Stimulated activated naive B cell treated with anti-CD40 and anti-IgM and Interleukin-4, amounts not matched to agents 10 μg/mL and 1 μg/mL and 100 μg/mL, for 72 hours (primary cell): Measurements from ENCODE around the gene ETNK2.

Experiments used
- ATAC-seq, 2 donors: fragments of 150-1000 bp; cut with Tn5 transposase; replicated peaks; 2 replicates each; pipeline ENCODE4 v1.10.0; 2021; ENCODE audit warnings: moderate library complexity in 1 of 2
- DNase-seq: peaks from one replicate; pipeline ENCODE4 v3.0.0; 2021
- H3K27ac Mint-ChIP-seq: one replicate; pipeline ENCODE4 v1.8.0; 2022; ENCODE audit warnings: mild to moderate bottlenecking, mixed read lengths
- H3K27me3 Mint-ChIP-seq, 2 donors: one replicate each; pipeline ENCODE4 v1.8.0; 2022; ENCODE audit warnings: mixed read lengths in 2 of 2
- H3K36me3 Mint-ChIP-seq, 2 donors: one replicate each; pipeline ENCODE4 v1.8.0; 2022; ENCODE audit warnings: mixed read lengths in 2 of 2, mild to moderate bottlenecking in 1 of 2
- H3K4me1 Mint-ChIP-seq, 2 donors: one replicate each; pipeline ENCODE4 v1.8.0; 2022; ENCODE audit warnings: mixed read lengths in 2 of 2, mild to moderate bottlenecking in 1 of 2
- H3K4me3 Mint-ChIP-seq, 2 donors: one replicate each; pipeline ENCODE4 v1.8.0; 2022; ENCODE audit warnings: mild to moderate bottlenecking in 2 of 2, mixed read lengths in 2 of 2, moderate library complexity in 1 of 2
- H3K9me3 Mint-ChIP-seq, 2 donors: one replicate each; pipeline ENCODE4 v1.8.0; 2022; ENCODE audit warnings: mixed read lengths in 2 of 2, mild to moderate bottlenecking in 1 of 2

Gene ETNK2, protein sequence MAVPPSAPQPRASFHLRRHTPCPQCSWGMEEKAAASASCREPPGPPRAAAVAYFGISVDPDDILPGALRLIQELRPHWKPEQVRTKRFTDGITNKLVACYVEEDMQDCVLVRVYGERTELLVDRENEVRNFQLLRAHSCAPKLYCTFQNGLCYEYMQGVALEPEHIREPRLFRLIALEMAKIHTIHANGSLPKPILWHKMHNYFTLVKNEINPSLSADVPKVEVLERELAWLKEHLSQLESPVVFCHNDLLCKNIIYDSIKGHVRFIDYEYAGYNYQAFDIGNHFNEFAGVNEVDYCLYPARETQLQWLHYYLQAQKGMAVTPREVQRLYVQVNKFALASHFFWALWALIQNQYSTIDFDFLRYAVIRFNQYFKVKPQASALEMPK

DNA sequence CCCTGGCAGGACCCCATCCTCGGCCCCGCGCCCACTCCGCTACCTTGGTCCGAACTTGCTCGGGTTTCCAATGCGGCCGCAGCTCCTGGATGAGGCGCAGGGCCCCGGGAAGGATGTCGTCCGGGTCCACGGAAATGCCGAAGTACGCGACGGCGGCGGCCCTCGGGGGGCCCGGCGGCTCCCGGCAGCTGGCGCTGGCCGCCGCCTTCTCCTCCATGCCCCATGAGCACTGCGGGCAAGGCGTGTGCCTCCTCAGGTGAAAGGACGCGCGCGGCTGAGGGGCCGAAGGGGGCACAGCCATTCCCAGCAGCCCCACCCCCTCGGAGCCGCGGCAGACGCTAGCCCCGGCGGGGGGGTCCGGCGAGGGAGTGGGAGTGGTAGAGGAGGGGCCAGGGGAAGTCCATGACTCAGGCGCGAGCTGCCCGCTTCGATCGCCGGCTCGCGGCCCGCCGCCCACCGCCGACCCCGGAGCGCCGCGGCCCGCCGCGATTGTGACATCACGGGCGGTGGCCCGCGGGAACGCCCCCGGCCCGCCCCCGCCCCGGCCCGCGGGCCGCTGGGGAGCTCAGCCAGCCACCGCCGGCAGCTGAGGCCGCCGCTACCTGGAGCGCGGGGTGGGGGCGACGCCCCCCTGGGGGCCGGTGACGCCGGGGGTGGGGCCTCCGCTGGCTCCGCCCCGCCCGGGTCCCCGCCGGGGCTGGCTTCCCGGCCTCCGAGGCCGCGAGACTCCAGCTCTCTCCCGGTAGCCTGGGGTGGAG, at the start of gene ETNK2:
TSS of gene ETNK2 (minus strand) at position 493 of the 758 bp plus-strand sequence. CDS start at position 301, 192 bp downstream.
- no peaks in the 10 kb centered on the region for H3K9me3 Mint-ChIP-seq
- no peaks in the 10 kb centered on the region for H3K36me3 Mint-ChIP-seq
- peaks cover 44 to 55% of the 10 kb centered on the region in 2 donors for H3K27me3 Mint-ChIP-seq
- H3K4me3 Mint-ChIP-seq, result peak within 1 kb of the TSS; percentile 77 to 78
- DNase-seq (peak; percentile 23), ATAC-seq (peak; percentile 44 to 46)
- H3K4me1 Mint-ChIP-seq, result peaks cover 9 to 25% of the 10 kb centered on the region in 2 donors
- peak within 1 kb of the TSS; percentile 59 for H3K27ac Mint-ChIP-seq

DNA sequence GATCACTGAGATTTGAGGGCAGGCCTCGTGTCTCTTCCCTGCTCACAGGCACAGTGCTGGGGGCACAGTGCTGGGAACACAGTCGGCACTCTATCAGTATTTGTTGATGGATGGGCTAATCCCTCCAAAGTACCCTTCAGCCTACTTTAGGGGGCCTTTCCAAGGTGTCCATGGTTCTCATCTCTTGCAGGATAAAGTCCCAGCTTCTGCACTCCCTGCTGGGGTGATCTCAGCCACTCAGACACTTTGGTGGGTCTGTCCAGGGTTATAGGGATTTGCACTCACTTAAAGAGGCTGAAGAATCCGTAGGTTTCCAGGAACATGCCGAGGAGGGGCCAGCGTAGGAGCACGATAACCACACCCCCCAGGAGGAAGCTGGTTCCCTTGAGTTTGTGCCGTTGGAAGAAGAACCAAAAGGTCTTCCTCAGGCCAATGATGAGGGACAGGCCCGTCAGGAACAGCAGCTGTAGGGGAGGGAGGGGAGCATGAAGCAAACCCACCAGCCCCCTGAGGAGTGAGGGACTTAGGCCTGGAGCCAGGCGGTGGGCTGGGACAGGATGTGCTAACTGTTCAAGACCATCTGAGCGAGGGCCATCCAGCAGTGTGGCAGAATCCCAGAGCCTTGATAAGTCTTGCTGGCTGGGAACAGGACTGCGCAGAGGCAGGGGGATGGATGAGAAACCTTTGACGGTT, 49.6 kb upstream of the ETNK2 start:
- Mint-ChIP-seq H3K9me3 (no peaks in the 10 kb centered on the region), H3K27ac (no peak overlapping the region), H3K4me1 (no peaks in the 10 kb centered on the region), H3K36me3 (no peaks in the 10 kb centered on the region), H3K27me3 (peaks cover 35 to 42% of the 10 kb centered on the region in 2 donors), H3K4me3 (no peak overlapping the region)
- ATAC-seq (no peak), DNase-seq (no peak)

DNA sequence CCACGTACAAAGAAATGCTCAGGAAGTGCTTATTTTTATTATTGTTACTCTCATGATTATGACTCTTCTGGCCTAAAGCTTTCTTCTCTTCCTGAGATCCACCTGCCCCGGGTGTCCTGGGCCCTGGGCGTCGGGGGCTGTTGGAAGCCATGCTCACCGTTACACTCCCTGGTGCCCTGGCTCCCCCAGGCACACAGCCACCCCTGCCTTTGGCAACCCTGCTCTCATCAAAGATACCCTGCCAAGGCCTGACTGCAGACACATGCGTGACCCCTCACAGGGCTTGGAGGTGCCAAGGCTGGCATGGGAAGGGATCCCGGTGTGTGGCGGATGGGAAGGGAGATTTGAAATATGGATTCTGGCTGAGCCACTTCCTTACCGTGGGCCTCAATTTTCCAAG, 47.7 kb upstream of the ETNK2 start:
- no peak for ATAC-seq
- Mint-ChIP-seq H3K4me3 (no peak overlapping the region), H3K27ac (no peak overlapping the region), H3K9me3 (no peaks in the 10 kb centered on the region), H3K36me3 (no peaks in the 10 kb centered on the region), H3K27me3 (peaks cover 20 to 37% of the 10 kb centered on the region in 2 donors), H3K4me1 (peaks cover 3 to 5% of the 10 kb centered on the region in 2 donors)
- DNase-seq, result no peak

DNA sequence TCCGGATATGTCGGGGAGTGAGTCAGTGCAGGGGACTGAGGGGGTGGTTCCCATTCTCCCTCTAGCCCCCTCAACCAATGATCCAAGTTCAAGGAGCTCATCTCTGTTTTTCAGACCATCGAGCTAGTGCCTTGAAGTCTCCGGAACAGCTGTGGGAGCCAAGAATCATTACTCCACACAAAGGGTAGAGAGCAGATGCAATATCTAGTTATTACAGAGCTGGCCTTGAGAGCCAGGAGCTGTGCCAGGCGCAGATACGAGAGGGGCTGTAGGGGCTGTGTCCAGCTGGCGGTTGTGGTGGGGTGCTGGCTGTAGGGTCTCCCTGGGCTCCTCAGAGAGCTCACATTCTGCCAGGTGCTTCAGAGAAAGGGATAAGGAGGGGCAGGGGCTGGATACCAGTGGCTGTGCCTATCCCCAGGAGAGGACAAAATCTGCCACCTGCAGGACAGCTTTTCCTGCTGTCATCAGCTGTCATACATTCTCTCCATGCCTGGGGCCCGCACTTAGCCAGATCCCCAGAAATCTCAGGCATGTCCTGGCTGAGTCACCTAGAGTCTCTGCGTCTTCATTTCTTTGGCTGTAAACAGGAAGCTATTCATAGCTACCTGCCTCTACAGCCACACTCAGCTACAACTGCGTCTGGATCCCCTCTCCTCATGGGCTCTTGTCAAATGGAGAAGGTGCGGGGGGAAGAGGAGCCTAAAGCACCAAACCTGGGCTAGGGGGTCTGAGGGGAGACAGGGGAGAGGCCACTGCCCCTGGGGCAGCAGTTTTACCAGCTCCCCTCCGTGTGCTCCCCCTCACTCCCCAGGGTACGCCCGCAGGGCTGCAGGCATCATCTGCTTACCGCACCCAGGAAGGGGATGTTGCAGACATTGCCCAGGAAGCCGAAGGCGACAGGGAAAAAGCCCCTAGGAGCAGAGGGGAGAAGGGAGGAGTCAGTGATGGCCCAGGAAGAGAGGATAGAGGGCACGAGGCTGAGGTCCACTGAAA, 46.8 kb upstream of the ETNK2 start:
- no peaks in the 10 kb centered on the region for H3K9me3 Mint-ChIP-seq
- H3K27me3 Mint-ChIP-seq, result peaks cover 12 to 34% of the 10 kb centered on the region in 2 donors
- H3K4me1 Mint-ChIP-seq, result peaks cover 5 to 6% of the 10 kb centered on the region in 2 donors
- H3K4me3 Mint-ChIP-seq, result no peak overlapping the region
- no peak for DNase-seq
- H3K27ac Mint-ChIP-seq, result no peak overlapping the region
- H3K36me3 Mint-ChIP-seq, result no peaks in the 10 kb centered on the region
- no peak for ATAC-seq

DNA sequence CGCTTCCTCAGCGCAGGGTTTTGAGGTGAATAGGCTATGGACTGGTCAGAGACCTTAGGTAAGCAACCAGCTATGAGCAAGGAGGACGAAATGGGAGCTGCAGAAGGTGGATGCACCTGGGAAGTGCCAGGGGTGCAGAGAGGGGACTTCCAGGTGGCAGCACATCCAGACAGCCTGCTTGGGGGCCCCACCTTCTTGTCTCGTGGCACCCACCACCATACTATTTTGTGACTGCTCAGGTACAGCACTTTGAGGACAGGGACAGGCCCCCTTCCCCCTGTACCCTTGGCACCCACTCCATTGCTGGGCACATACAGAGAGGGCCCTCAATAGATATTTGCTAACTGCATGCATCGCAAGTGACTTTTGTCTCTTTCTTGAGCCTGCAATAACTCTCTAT, 45.2 kb upstream of the ETNK2 start:
- no peak overlapping the region for H3K4me3 Mint-ChIP-seq
- H3K4me1 Mint-ChIP-seq, result peaks cover 5 to 8% of the 10 kb centered on the region in 2 donors
- no peak overlapping the region for H3K27ac Mint-ChIP-seq
- DNase-seq (no peak), ATAC-seq (no peak)
- H3K9me3 Mint-ChIP-seq, result no peaks in the 10 kb centered on the region
- no peaks in the 10 kb centered on the region for H3K36me3 Mint-ChIP-seq
- peaks cover 17 to 30% of the 10 kb centered on the region in 2 donors for H3K27me3 Mint-ChIP-seq

DNA sequence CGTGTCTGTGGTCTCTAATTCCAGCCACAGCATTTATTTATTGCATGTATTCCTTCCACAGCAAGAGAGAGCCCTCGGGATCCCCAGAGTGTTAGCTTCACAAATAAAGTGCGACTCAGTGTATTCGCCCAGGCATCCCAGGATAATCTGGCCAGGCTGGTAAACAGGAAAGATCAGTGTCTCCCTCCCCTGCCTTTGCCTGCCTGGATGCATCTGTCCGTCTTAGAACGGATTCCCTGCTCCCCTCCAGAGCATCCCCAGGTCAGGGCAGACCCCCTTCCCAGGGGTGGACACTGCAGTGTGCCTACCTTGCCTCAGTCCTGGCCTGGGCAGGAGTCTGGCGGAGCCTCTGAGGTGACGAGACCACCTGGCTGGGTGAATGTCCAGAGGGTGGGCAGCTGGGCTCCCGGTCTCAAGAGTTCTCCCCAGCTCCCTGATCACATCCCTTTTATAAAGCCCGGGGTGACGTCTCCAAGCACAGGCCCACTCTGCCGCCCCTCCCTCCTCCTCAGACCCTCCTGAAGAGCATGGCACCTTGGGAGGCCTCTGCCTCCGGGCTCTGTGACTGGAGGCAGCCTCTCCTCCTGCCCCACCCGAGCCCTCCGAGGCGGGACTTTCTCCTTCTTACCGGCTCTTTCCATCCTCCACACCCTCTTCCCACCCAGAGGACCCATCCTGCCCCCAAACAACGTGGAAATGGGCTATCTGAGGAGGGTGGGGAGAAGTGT, 44.4 kb upstream of the ETNK2 start, which contains the start of gene KISS1:
TSS of gene KISS1 (minus strand) at position 424 of the 728 bp plus-strand sequence. CDS start 3,615 bp downstream, outside the sequence.
- H3K36me3 Mint-ChIP-seq, result no peaks in the 10 kb centered on the region
- H3K4me1 Mint-ChIP-seq, result peaks cover 5 to 8% of the 10 kb centered on the region in 2 donors
- H3K27me3 Mint-ChIP-seq, result peaks cover 22 to 33% of the 10 kb centered on the region in 2 donors
- H3K4me3 Mint-ChIP-seq, result no peak within 1 kb of the TSS
- DNase-seq (no peak), ATAC-seq (no peak)
- no peak within 1 kb of the TSS for H3K27ac Mint-ChIP-seq
- no peaks in the 10 kb centered on the region for H3K9me3 Mint-ChIP-seq

DNA sequence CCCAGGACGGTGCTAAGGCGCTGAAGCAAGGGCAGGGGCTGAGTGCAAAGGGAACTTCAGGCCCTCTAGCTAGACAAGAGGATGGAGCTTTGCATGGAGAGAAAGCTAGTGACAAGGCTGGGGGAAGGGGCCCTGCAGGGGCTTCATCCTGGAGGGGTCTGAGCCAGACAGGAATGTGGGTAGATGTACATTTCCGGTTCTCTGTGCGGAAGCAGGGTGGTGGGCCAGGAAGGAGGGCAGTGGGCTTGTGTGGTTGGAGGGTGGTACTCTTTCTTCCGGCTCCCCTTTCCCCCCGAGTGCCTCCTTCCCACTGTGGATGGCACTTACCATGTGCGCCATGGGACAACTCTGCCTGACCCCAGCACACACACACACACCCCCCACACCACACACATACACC, 42.9 kb upstream of the ETNK2 start:
- Mint-ChIP-seq H3K27me3 (peaks cover 26 to 42% of the 10 kb centered on the region in 2 donors), H3K36me3 (no peaks in the 10 kb centered on the region), H3K4me1 (peaks cover 10 to 11% of the 10 kb centered on the region in 2 donors), H3K9me3 (no peaks in the 10 kb centered on the region), H3K4me3 (no peak overlapping the region), H3K27ac (no peak overlapping the region)
- no peak for DNase-seq
- no peak for ATAC-seq

DNA sequence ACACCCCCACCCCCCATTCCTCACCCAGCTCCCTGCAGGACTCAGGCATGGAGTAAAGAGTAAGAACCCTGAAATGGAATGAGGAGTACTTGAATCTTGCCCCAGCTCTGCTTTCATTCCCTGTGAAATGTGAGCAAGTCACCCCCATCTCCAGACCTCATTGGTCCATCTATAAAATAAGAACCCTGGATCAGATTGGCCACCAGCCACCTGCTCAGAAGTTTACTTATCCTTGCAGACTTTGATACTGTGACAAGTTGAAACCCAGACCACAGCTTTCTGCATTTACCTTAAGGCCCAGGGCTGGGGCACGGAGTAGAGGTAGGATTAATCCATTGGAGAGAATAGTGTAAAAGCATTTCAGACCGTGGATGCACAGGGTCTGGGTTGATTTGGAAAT, 42.2 kb upstream of the ETNK2 start:
- no peak overlapping the region for H3K27ac Mint-ChIP-seq
- H3K9me3 Mint-ChIP-seq, result no peaks in the 10 kb centered on the region
- H3K4me1 Mint-ChIP-seq, result peaks cover 17 to 18% of the 10 kb centered on the region in 2 donors
- DNase-seq (no peak), ATAC-seq (no peak)
- no peak overlapping the region for H3K4me3 Mint-ChIP-seq
- no peaks in the 10 kb centered on the region for H3K36me3 Mint-ChIP-seq
- peaks cover 33 to 47% of the 10 kb centered on the region in 2 donors for H3K27me3 Mint-ChIP-seq

DNA sequence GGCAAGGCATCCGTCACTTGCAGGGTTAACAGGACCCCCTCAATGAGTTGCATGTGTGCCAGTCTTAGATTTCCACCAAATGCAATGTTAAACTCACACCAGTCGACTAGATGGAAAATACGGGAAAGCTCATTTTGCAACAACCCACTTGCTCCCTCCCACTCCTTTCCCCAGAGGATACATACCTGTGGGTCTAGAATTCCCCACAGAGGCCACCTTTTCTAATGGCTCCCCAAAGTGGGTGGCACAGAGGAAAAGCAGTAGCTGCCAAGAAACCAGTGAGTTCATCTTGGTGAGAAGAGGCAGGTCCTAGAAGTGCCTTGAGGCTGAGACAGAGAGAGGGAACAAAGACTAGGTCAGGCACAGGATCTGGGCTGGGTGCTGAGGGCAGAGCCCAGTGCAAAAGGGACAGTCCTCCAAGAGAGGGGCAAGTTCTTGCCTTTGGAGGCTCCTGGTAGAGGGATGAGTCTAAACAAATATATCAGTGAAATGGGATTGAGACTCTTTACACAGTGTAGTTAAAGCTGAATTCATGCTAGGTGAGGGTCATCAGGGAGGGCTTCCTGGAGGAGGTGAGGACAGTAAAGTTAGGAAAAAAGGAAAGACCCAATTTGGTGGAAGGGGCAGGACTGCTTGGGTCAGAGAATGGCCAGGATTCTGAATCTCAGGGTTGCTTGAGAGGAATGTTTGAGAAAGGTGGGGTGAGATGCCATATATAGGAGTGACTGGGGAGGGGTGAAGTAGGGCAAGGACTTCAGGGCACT, 40.9 kb upstream of the ETNK2 start:
- no peak for ATAC-seq
- no peaks in the 10 kb centered on the region for H3K9me3 Mint-ChIP-seq
- DNase-seq, result no peak
- H3K36me3 Mint-ChIP-seq, result no peaks in the 10 kb centered on the region
- H3K4me3 Mint-ChIP-seq, result no peak overlapping the region
- peaks cover 41 to 50% of the 10 kb centered on the region in 2 donors for H3K27me3 Mint-ChIP-seq
- H3K4me1 Mint-ChIP-seq, result peaks cover 22 to 23% of the 10 kb centered on the region in 2 donors
- no peak overlapping the region for H3K27ac Mint-ChIP-seq

DNA sequence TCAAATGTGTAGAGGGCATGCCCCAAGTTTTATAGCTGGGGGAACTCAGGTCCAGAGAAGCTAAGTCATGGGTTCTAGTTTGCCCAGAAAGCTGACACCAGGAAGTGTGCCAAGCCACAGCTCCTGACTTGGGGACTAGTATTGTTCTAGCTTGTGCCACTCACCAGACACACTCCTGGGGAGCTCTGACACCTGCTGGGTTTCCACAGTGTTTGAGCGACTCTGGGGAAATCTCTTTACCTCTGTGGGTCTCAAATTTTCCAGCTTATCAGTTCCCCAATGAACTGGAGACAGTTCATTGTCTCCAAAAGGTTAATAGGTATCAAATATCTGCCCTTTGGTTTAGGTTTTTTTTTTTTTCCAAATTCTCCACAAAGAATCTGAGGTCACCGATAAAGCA, 40.2 kb upstream of the ETNK2 start:
- H3K27me3 Mint-ChIP-seq, result peaks cover 48 to 58% of the 10 kb centered on the region in 2 donors
- no peaks in the 10 kb centered on the region for H3K9me3 Mint-ChIP-seq
- DNase-seq, result no peak
- ATAC-seq, result no peak
- no peaks in the 10 kb centered on the region for H3K36me3 Mint-ChIP-seq
- H3K4me3 Mint-ChIP-seq, result no peak overlapping the region
- peaks cover 22 to 23% of the 10 kb centered on the region in 2 donors for H3K4me1 Mint-ChIP-seq
- no peak overlapping the region for H3K27ac Mint-ChIP-seq

DNA sequence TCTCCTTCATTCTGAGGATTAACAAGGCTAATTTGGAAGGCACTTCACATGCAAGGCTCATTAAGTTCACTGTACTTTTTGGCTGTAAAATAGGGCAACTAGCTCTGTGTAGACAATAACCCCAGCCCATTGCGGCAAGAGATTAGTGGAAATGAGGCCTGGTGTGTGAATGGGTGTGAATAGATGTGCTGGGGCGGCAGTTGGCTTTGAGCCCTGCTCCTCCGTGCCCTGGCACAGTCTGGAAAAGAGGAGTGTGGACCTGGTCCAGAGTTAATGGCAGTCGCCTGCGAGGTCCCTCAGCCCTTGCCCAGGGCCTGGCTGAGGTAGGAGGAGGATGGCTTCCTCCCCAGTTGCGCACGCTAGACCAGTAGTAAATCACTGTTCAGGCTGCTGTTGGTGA, 39.6 kb upstream of the ETNK2 start:
- H3K27me3 Mint-ChIP-seq, result peaks cover 54 to 61% of the 10 kb centered on the region in 2 donors
- H3K4me3 Mint-ChIP-seq, result no peak overlapping the region
- no peak for ATAC-seq
- H3K4me1 Mint-ChIP-seq, result peaks cover 22 to 23% of the 10 kb centered on the region in 2 donors
- no peaks in the 10 kb centered on the region for H3K36me3 Mint-ChIP-seq
- no peaks in the 10 kb centered on the region for H3K9me3 Mint-ChIP-seq
- no peak overlapping the region for H3K27ac Mint-ChIP-seq
- DNase-seq, result no peak
